Measurements from ENCODE around the gene BIRC2. TPM values are rescaled to one million over a fixed set of nuclear protein-coding genes. Genes with fewer than 3 reads are reported as not detected.
"Not testable (repeated sequence)": the region's sequence is repeated elsewhere in the genome, so short reads cannot be mapped to it uniquely, and the experiment has no call there.

Gene BIRC2
- polyA plus RNA-seq, 1 of the 3 experiments (the other 2 are of a cell fraction): 20.1 TPM

GRCh38 chr11:102346748-102347461 lies at the start of gene BIRC2 (continued):
- TF ChIP-seq JUND (IDR thresholded peaks at IDR 0.05) (peak; percentile 34), MXI1 (IDR thresholded peaks at IDR 0.05; ENCODE audit: low read depth, low read length) (peak; percentile 59), MEF2A (IDR thresholded peaks at IDR 0.05; ENCODE audit: borderline replicate concordance, low read depth) (no peak), POLR2AphosphoS5 (IDR thresholded peaks at IDR 0.05; ENCODE audit: low read depth, low read length) (peak; percentile 71; the same call in 1 of the 2 replicates), REST (IDR thresholded peaks at IDR 0.05; ENCODE audit: low read depth, low read length) (no peak), USF2 (IDR thresholded peaks at IDR 0.05; ENCODE audit: borderline replicate concordance, low read depth, low read length) (no peak), TCF12 (IDR thresholded peaks at IDR 0.05) (peak; percentile 31; the same call in 1 of the 2 replicates), SIN3A (IDR thresholded peaks at IDR 0.05; ENCODE audit: borderline replicate concordance, low read depth, low read length) (peak; percentile 74; the same call in 1 of the 2 replicates)

GRCh38 chr11:102300837-102301236 lies 46.2 kb upstream of the BIRC2 start:
- CTCF ChIA-PET: not testable (repeated sequence)

GRCh38 chr11:102302241-102302640 lies 44.8 kb upstream of the BIRC2 start:
- no peaks in the 10 kb centered on the region for H4K20me1 ChIP-seq (ENCODE audit: insufficient read depth)
- H3K9me2 ChIP-seq: no peaks in the 10 kb centered on the region
- no peaks in the 10 kb centered on the region for H3K27me3 ChIP-seq (ENCODE audit: insufficient read depth)
- ChIA-PET POLR2A (no interaction called here), CTCF (interaction anchor here (1.0 kb wide), 1 partner anchor 8 kb away, joined by 3 read pairs; no protein-coding TSS in a partner anchor)
- H3K4me2 ChIP-seq: no peak overlapping the region
- 25% methylated on average over 1 of the region's 1 CpG for WGBS (ENCODE audit: low lambda C conversion rate)
- no peaks in the 10 kb centered on the region for H3K79me2 ChIP-seq (ENCODE audit: insufficient read depth)
- H3K4me1 ChIP-seq (ENCODE audit: control insufficient read depth in 1 of 2, insufficient read depth in 2 of 2, low read depth in 1 of 2, low read length in 1 of 2): peaks cover 8 to 15% of the 10 kb centered on the region in 2 experiments; a peak in 3 of 4 replicates
- no peak for TF ChIP-seq SIN3A (IDR thresholded peaks at IDR 0.05; ENCODE audit: borderline replicate concordance, low read depth, low read length)
- TF ChIP-seq TEAD4 (IDR thresholded peaks at IDR 0.05; ENCODE audit: borderline replicate concordance, insufficient read depth): no peak
- no peak for DNase-seq
- no peak overlapping the region for H3K9ac ChIP-seq
- no peak overlapping the region for H3K27ac ChIP-seq (ENCODE audit: low read depth in 2 of 2, low read length in 1 of 2)
- H2AFZ ChIP-seq (ENCODE audit: low read depth): no peak overlapping the region
- H3K36me3 ChIP-seq (replicated peaks in 1 of 2; ENCODE audit: control insufficient read depth in 1 of 2, insufficient read depth in 2 of 2, low read length in 1 of 2): no peaks in the 10 kb centered on the region
- H3K4me3 ChIP-seq (ENCODE audit: low read depth in 2 of 2, low read length in 1 of 2): no peak overlapping the region
- H3K9me3 ChIP-seq: no peaks in the 10 kb centered on the region
- H3F3A ChIP-seq (replicated peaks; ENCODE audit: insufficient read depth): no peaks in the 10 kb centered on the region

More at GRCh38 chr11:102300837-102301236, 46.2 kb upstream of the BIRC2 start:
- H3K9ac ChIP-seq; H4K20me1 ChIP-seq (ENCODE audit: insufficient read depth); H3F3A ChIP-seq (replicated peaks; ENCODE audit: insufficient read depth); DNase-seq; H3K27me3 ChIP-seq (ENCODE audit: insufficient read depth); H3K4me1 ChIP-seq (ENCODE audit: control insufficient read depth in 1 of 2, insufficient read depth in 2 of 2, low read depth in 1 of 2, low read length in 1 of 2); H3K27ac ChIP-seq (ENCODE audit: low read depth in 2 of 2, low read length in 1 of 2); H3K4me2 ChIP-seq; H3K4me3 ChIP-seq (ENCODE audit: low read depth in 2 of 2, low read length in 1 of 2); H3K9me3 ChIP-seq; H3K79me2 ChIP-seq (ENCODE audit: insufficient read depth); H3K9me2 ChIP-seq; POLR2A ChIA-PET; H2AFZ ChIP-seq (ENCODE audit: low read depth); H3K36me3 ChIP-seq (replicated peaks in 1 of 2; ENCODE audit: control insufficient read depth in 1 of 2, insufficient read depth in 2 of 2, low read length in 1 of 2): not testable (repeated sequence)
- WGBS (ENCODE audit: low lambda C conversion rate): 19% methylated on average over 2 of the region's 2 CpGs
